K562 (cell line): Measurements from ENCODE around the gene GZMM. TPM values are rescaled to one million over a fixed set of nuclear protein-coding genes. Genes with fewer than 3 reads are reported as not detected.

Experiments
- CBFA2T2 ChIP-seq: fragments of 450-650 bp; conservative IDR thresholded peaks from 2 replicates; pipeline ENCODE4 v1.6.1; 2017; ENCODE audit warnings: mild to moderate bottlenecking
- CEBPZ ChIP-seq: fragments of 150-350 bp; IDR thresholded peaks from 2 replicates; pipeline ENCODE4 v1.6.1; 2014; ENCODE audit warnings: low read depth, mild to moderate bottlenecking, low read length, borderline replicate concordance
- CHD1 ChIP-seq: fragments of 200-600 bp; sonication (generic); IDR thresholded peaks from one replicate; pipeline ENCODE4 v1.6.1; 2012; ENCODE audit warnings: mild to moderate bottlenecking, moderate library complexity, low read length, inconsistent platforms
- CTCF ChIP-seq, 3 experiments: IDR thresholded peaks in 2 of 3; conservative IDR thresholded peaks in 1 of 3; 2 replicates each; pipeline ENCODE4 v1.5.1; 2011 to 2012; ENCODE audit warnings: low read length in 3 of 3, mild to moderate bottlenecking in 3 of 3, control low read depth in 2 of 3, improper control_type of control experiment in 1 of 3, inconsistent platforms in 1 of 3, low read depth in 1 of 3, mixed read lengths in 1 of 3, moderate library complexity in 1 of 3; ENCODE audit not compliant: insufficient read depth in 2 of 3
- ERF ChIP-seq: fragments of 450-650 bp; formaldehyde crosslinking; IDR thresholded peaks from 2 replicates; pipeline ENCODE4 v1.4.0; 2020; ENCODE audit warnings: mild to moderate bottlenecking, mixed read lengths
- FIP1L1 ChIP-seq: fragments of 200-400 bp; formaldehyde crosslinking; IDR thresholded peaks from 2 replicates; pipeline ENCODE4 v1.6.1; 2018; ENCODE audit warnings: mild to moderate bottlenecking, low read depth, low read length; ENCODE audit not compliant: poor library complexity, severe bottlenecking
- GTF2B ChIP-seq: IDR thresholded peaks from 2 replicates; pipeline ENCODE4 v1.6.1; 2011; ENCODE audit not compliant: insufficient read length; ENCODE audit errors: extremely low read depth
- IRF1 ChIP-seq: sonication (generic); formaldehyde crosslinking; IDR thresholded peaks from 2 replicates; pipeline ENCODE4 v1.8.0; 2022; ENCODE audit warnings: missing genetic modification reagents, mild to moderate bottlenecking, borderline replicate concordance
- MED1 ChIP-seq: sonication (generic); formaldehyde crosslinking; IDR thresholded peaks from 2 replicates; pipeline ENCODE4 v1.8.1; 2023; ENCODE audit warnings: missing genetic modification reagents, borderline replicate concordance
- NR2C2 ChIP-seq, 2 experiments: fragments of 200-800 bp in 1 of 2; sonication (Bioruptor generic) in 1 of 2; sonication (generic) in 1 of 2; formaldehyde crosslinking in 1 of 2; IDR thresholded peaks; 2 replicates each; pipeline versions ENCODE4 v1.6.1 to v1.8.0; 2016 to 2022; ENCODE audit warnings: mild to moderate bottlenecking in 1 of 2, missing compliant biosample characterization in 1 of 2, missing genetic modification characterization in 1 of 2, missing genetic modification reagents in 1 of 2
- TBP ChIP-seq: optimal IDR thresholded peaks from 2 replicates; pipeline ENCODE3; 2011; ENCODE audit warnings: low read depth, low read length, improper control_type of control experiment
- ZBTB12 ChIP-seq: fragments of 250-450 bp; sonication (Bioruptor Pico); IDR thresholded peaks from 2 replicates; pipeline ENCODE4 v1.4.0; 2020
- ZBTB49 ChIP-seq: sonication (generic); formaldehyde crosslinking; IDR thresholded peaks from 2 replicates; pipeline ENCODE4 v1.8.0; 2022; ENCODE audit warnings: missing genetic modification reagents, mild to moderate bottlenecking, borderline replicate concordance
- ZNF197 ChIP-seq: fragments of 200-800 bp; sonication (Bioruptor generic); IDR thresholded peaks from 2 replicates; pipeline ENCODE4 v1.6.1; 2016; ENCODE audit warnings: low read depth, missing genetic modification characterization, missing compliant biosample characterization
- polyA plus RNA-seq, 8 experiments: library from polyadenylated mRNA; depleted of rRNA in 4 of 8; stranded (reverse) in 5 of 8; unstranded in 3 of 8; fragments of >200 nt; fragmentation: Nextera tagmentation in 2 of 8; fragmentation: Illumina TruSeq in 1 of 8; extraction: Ambion mirVana in 2 of 8; extraction: Trizol in 1 of 8; gene quantifications; 2 replicates each; pipeline versions ENCODE4 v1.2.1 to v1.2.3, GENCODE V29; 2011 to 2014; ENCODE audit warnings: inconsistent platforms in 1 of 8, missing spikeins in 1 of 8
- total RNA-seq, 7 experiments: library from RNA; depleted of rRNA in 6 of 7; stranded (reverse); fragments of >200 nt in 6 of 7; fragmentation: Illumina TruSeq in 2 of 7; extraction: Trizol in 2 of 7; gene quantifications; 2 replicates each; pipeline versions ENCODE4 v1.2.1 to v1.2.3, GENCODE V29; 2011 to 2021; ENCODE audit warnings: low replicate concordance in 1 of 7

GZMM gene
- total and polyA plus RNA-seq, 9 of the 15 experiments (the other 6 are each of a cell fraction or from before 2014, with no cell fraction given), result 0.08 to 2.6 (median 0.70) TPM; not detected in 2

GRCh38 chr19:574658-575526 is 31.0 kb downstream of the GZMM start (continued):
- no peak for TF ChIP-seq FIP1L1
- no peak for TF ChIP-seq ZBTB12 (CRISPR knock-in tag)
- no peak for TF ChIP-seq CEBPZ
- TF ChIP-seq CHD1, result peak; percentile 62
- no peak for TF ChIP-seq GTF2B
- no peak for TF ChIP-seq IRF1
- TF ChIP-seq CTCF (IDR thresholded peaks at IDR 0.05 in 2 of 3, conservative IDR thresholded peaks at IDR 0.05 in 1 of 3; ENCODE audit: insufficient read depth in 2 of 3, low read depth in 1 of 3, low read length in 3 of 3), result peak in 1 of 3 experiments; percentile 5; a peak in 1 of 6 replicates
- TF ChIP-seq MED1 (CRISPR knock-in tag), result no peak
- TF ChIP-seq ZBTB49, result no peak
- TF ChIP-seq TBP, result peak; percentile 30
- no peak for TF ChIP-seq ERF (CRISPR knock-in tag)
- TF ChIP-seq NR2C2 (CRISPR knock-in tag; IDR thresholded peaks at IDR 0.05), result no peak
- TF ChIP-seq NR2C2 (tag; IDR thresholded peaks at IDR 0.05), result 0 out of 2 replicates have a peak, but pooled peaks have one; percentile 17
- TF ChIP-seq CBFA2T2, result peak; percentile 99
- peak; percentile 78 for TF ChIP-seq ZNF197 (CRISPR knock-in tag)
